ENCODE data around the gene ARHGAP23.

- TF ChIP-seq CTCF (IDR thresholded peaks at IDR 0.05) (no peak), POLR2A (IDR thresholded peaks at IDR 0.05) (no peak)
Observed at GRCh38 chr17:38421171-38421841, 7.0 kb upstream of the ARHGAP23 start.
